Esophagus muscularis mucosa (tissue), 4 donors: ENCODE data around the gene MTREX. TPM values are rescaled to one million over a fixed set of nuclear protein-coding genes. Genes with fewer than 3 reads are reported as not detected.

Experiments used
- DNase-seq: peaks from one replicate; pipeline ENCODE4 v3.0.0-alpha.2; 2017; ENCODE audit errors: extremely low spot score
- H3K27ac ChIP-seq, 4 donors: fragments of 200-600 bp; sonication (generic); replicated peaks in 1 of 4; 1 replicate in 3 of 4; 2 replicates in 1 of 4; pipeline ENCODE4 v1.5.1; 2016 to 2019; ENCODE audit warnings: mild to moderate bottlenecking in 1 of 4
- H3K27me3 ChIP-seq, 4 donors: fragments of 200-600 bp; sonication (generic); one replicate each; pipeline versions ENCODE4 v1.5.1 to v1.6.0; 2016 to 2019
- H3K36me3 ChIP-seq, 4 donors: fragments of 200-600 bp; sonication (generic); one replicate each; pipeline ENCODE4 v1.5.1; 2016 to 2019
- H3K4me1 ChIP-seq, 4 donors: fragments of 200-600 bp; sonication (generic); one replicate each; pipeline ENCODE4 v1.5.1; 2016 to 2019
- H3K4me3 ChIP-seq, 4 donors: fragments of 200-600 bp; sonication (generic); 1 replicate in 2 of 4; 2 replicates in 2 of 4; pipeline ENCODE4 v1.5.1; 2016 to 2019; ENCODE audit warnings: mild to moderate bottlenecking in 4 of 4, moderate library complexity in 1 of 4
- H3K9me3 ChIP-seq, 4 donors: fragments of 200-600 bp; sonication (generic); 1 replicate in 3 of 4; 2 replicates in 1 of 4; pipeline ENCODE4 v1.5.1; 2016 to 2019
- CTCF ChIP-seq, 3 experiments: fragments of 200-600 bp in 2 of 3; fragments of 450-650 bp in 1 of 3; sonication (generic) in 2 of 3; IDR thresholded peaks; one replicate each; pipeline ENCODE4 v1.5.1; 2017 to 2019; ENCODE audit warnings: antibody characterized with exemption in 3 of 3, mild to moderate bottlenecking in 2 of 3, moderate library complexity in 1 of 3
- EP300 ChIP-seq: sonication (generic); formaldehyde crosslinking; IDR thresholded peaks from one replicate; pipeline ENCODE4 v1.6.1; 2017; ENCODE audit warnings: antibody characterized with exemption
- POLR2A ChIP-seq: fragments of 450-650 bp; IDR thresholded peaks from one replicate; pipeline ENCODE4 v1.6.1; 2017; ENCODE audit warnings: antibody characterized with exemption, moderate library complexity, mild to moderate bottlenecking, low read depth
- POLR2AphosphoS5 ChIP-seq, 2 donors: sonication (generic); formaldehyde crosslinking; IDR thresholded peaks; one replicate each; pipeline ENCODE4 v1.6.1; 2017; ENCODE audit warnings: antibody characterized with exemption in 2 of 2
- WGBS: methylation state at CpG from one replicate; pipeline ENCODE4 v1.1.5; 2018; 5-methylcytosine and 5-hydroxymethylcytosine counted together
- intact Hi-C: fragments of 100-400 bp; cut with DNase I; formaldehyde crosslinking; loops from one replicate; pipeline ENCODE4 v1.15.1; 2023
- total RNA-seq, 4 donors: library from RNA; depleted of rRNA; stranded (reverse); fragments of >200 nt; gene quantifications; one replicate each; pipeline versions ENCODE4 v1.1.0 to v1.2.1, GENCODE V29; 2016

Gene MTREX
- total RNA-seq, 4 donors from 2014 or later, result 53.7 to 64.0 (median 62.3) TPM

- intact Hi-C loops, result no loop called here
- H3K27ac ChIP-seq, result peak overlapping the region; percentile 11 to 35 (median 22)
Observed at GRCh38 chr5:55467862-55468551, 160.2 kb downstream of the MTREX start.

GRCh38 chr5:55469839-55470238 is 162.1 kb downstream of the MTREX start:
- no peak overlapping the region for H3K27ac ChIP-seq
- H3K27me3 ChIP-seq, result no peaks in the 10 kb centered on the region
- intact Hi-C loops, result no loop called here
- peaks cover 0 to 48% (median 19%) of the 10 kb centered on the region in 4 donors for H3K36me3 ChIP-seq
- H3K4me3 ChIP-seq, result no peak overlapping the region
- no peak for DNase-seq
- peaks cover 25 to 50% (median 41%) of the 10 kb centered on the region in 4 donors for H3K4me1 ChIP-seq
- no peaks in the 10 kb centered on the region for H3K9me3 ChIP-seq
- TF ChIP-seq POLR2A (no peak), EP300 (no peak), CTCF (IDR thresholded peaks at IDR 0.05) (no peak), POLR2AphosphoS5 (IDR thresholded peaks at IDR 0.05) (no peak)

More at GRCh38 chr5:55467862-55468551, 160.2 kb downstream of the MTREX start:
- Histone ChIP-seq H3K9me3 (no peaks in the 10 kb centered on the region), H3K27me3 (no peaks in the 10 kb centered on the region), H3K4me3 (no peak overlapping the region), H3K36me3 (peaks cover 0 to 64% (median 20%) of the 10 kb centered on the region in 4 donors), H3K4me1 (peaks cover 25 to 50% (median 41%) of the 10 kb centered on the region in 4 donors)
- TF ChIP-seq CTCF (IDR thresholded peaks at IDR 0.05), result no peak
- no peak for TF ChIP-seq POLR2A
- no peak for TF ChIP-seq EP300
- no peak for TF ChIP-seq POLR2AphosphoS5 (IDR thresholded peaks at IDR 0.05)
- WGBS, result 70% methylated on average over 5 of the region's 5 CpGs
- no peak for DNase-seq

- no peak overlapping the region for H3K4me3 ChIP-seq
- no peaks in the 10 kb centered on the region for H3K9me3 ChIP-seq
- no peak overlapping the region for H3K27ac ChIP-seq
- peaks cover 25 to 50% (median 41%) of the 10 kb centered on the region in 4 donors for H3K4me1 ChIP-seq
- peaks cover 0 to 43% (median 14%) of the 10 kb centered on the region in 4 donors for H3K36me3 ChIP-seq
- no peak for DNase-seq
- intact Hi-C loops, result no loop called here
- WGBS, result 69% methylated on average over 1 of the region's 1 CpG
- H3K27me3 ChIP-seq, result no peaks in the 10 kb centered on the region
- TF ChIP-seq POLR2A (no peak), POLR2AphosphoS5 (IDR thresholded peaks at IDR 0.05) (no peak), EP300 (no peak), CTCF (IDR thresholded peaks at IDR 0.05) (no peak)
Observed at GRCh38 chr5:55470282-55470681, 162.5 kb downstream of the MTREX start.

GRCh38 chr5:55471468-55471867 is 163.7 kb downstream of the MTREX start:
- no peak overlapping the region for H3K4me3 ChIP-seq
- TF ChIP-seq EP300 (no peak), CTCF (IDR thresholded peaks at IDR 0.05) (no peak), POLR2AphosphoS5 (IDR thresholded peaks at IDR 0.05) (no peak), POLR2A (no peak)
- 83% methylated on average over 1 of the region's 1 CpG for WGBS
- H3K27me3 ChIP-seq, result no peaks in the 10 kb centered on the region
- peaks cover 25 to 50% (median 42%) of the 10 kb centered on the region in 4 donors for H3K4me1 ChIP-seq
- peaks cover 0 to 31% (median 4%) of the 10 kb centered on the region in 4 donors for H3K36me3 ChIP-seq
- no peaks in the 10 kb centered on the region for H3K9me3 ChIP-seq
- intact Hi-C loops, result no loop called here
- DNase-seq, result no peak
- H3K27ac ChIP-seq, result no peak overlapping the region
